Mucosa of descending colon (tissue), 3 donors: ENCODE measurements around the gene ATP5F1A. TPM values are rescaled to one million over a fixed set of nuclear protein-coding genes. Genes with fewer than 3 reads are reported as not detected.
A peak's percentile ranks its signal among the peaks of the same experiment; 100 is the strongest.
"Not testable (repeated sequence)": the region's sequence is repeated elsewhere in the genome, so short reads cannot be mapped to it uniquely, and the experiment has no call there.

Source experiments
- ATAC-seq: fragments of 200-7000 bp; cut with Tn5 transposase; one replicate; pipeline ENCODE4 v1.9.1; 2020; ENCODE audit warnings: mild to moderate bottlenecking, moderate library complexity
- DNase-seq, 3 donors: peaks; one replicate each; pipeline ENCODE4 v3.0.0-alpha.2; 2020
- H3K36me3 ChIP-seq: fragments of 200-600 bp; one replicate; pipeline ENCODE4 v1.8.0; 2021; ENCODE audit warnings: low read depth, mild to moderate bottlenecking
- H3K4me1 ChIP-seq: fragments of 200-600 bp; one replicate; pipeline ENCODE4 v1.8.0; 2021; ENCODE audit warnings: low read depth, mild to moderate bottlenecking
- H3K4me3 ChIP-seq: fragments of 200-600 bp; one replicate; pipeline ENCODE4 v1.8.0; 2021; ENCODE audit warnings: mild to moderate bottlenecking
- H3K9me3 ChIP-seq: fragments of 200-600 bp; one replicate; pipeline ENCODE4 v1.8.0; 2021; ENCODE audit warnings: mild to moderate bottlenecking
- CTCF ChIP-seq: fragments of 200-600 bp; IDR thresholded peaks from one replicate; pipeline ENCODE4 v1.8.0; 2022; ENCODE audit warnings: antibody characterized with exemption, mild to moderate bottlenecking
- intact Hi-C, 2 donors: fragments of 100-400 bp; cut with DNase I in 1 of 2; cut with micrococcal nuclease in 1 of 2; formaldehyde crosslinking; loops; one replicate each; pipeline versions ENCODE4 v1.11.0 to v1.11.1; 2022; cut with DNase I, micrococcal nuclease
- total RNA-seq, 3 donors: library from RNA; stranded (reverse); fragmentation: NEBNext Ultra II Directional in 2 of 3; extraction: Animal tissue kit (Norgen Biotek cat#: 25700) in 2 of 3; gene quantifications; one replicate each; pipeline versions ENCODE4 v1.2.1 to v1.2.4, GENCODE V29; 2021 to 2023
- donor health status: DM: no; HTN: no; CAD: no; lungs with moderate emphysema.
- donor health status: DM: no; HTN: no; CAD: no.
- donor health status: DM: no; HTN: yes; CAD: no.

Gene ATP5F1A
- total RNA-seq, 3 donors from 2014 or later, result 476 to 643 (median 622) TPM

DNA sequence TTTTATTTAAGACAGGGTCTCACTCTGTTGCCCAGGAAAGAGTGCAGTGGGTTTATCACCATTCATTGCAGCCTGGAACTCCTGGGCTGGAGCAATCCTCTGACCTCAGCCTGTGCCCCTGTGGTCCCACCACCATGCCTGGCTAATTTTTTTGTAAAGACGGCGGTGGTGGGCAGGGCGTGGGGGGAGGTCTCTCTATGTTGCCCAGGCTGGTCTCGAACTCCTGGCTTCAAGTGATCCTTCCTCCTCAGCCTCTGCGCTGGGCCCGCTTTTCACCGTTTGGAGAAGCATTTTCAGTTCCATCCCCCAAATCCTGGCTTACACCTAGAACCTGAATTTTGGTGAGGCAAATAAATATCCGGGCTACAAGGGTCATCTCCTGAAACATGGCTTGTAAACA, 1.4 kb upstream of the ATP5F1A start:
- no peak for TF ChIP-seq CTCF
- intact Hi-C loops, result no loop called here
- Histone ChIP-seq H3K4me1 (peaks cover 13% of the 10 kb centered on the region), H3K4me3 (no peak overlapping the region), H3K36me3 (no peaks in the 10 kb centered on the region), H3K9me3 (no peaks in the 10 kb centered on the region)
- DNase-seq (no peak), ATAC-seq (no peak)

GRCh38 chr18:46098616-46098933, 479 bp upstream of the ATP5F1A start:
- Histone ChIP-seq H3K4me3 (no peak overlapping the region), H3K36me3 (no peaks in the 10 kb centered on the region), H3K4me1 (peaks cover 13% of the 10 kb centered on the region), H3K9me3 (no peaks in the 10 kb centered on the region)
- intact Hi-C loops, result no loop called here
- DNase-seq, result no peak
- no peak for ATAC-seq
- TF ChIP-seq CTCF, result no peak

DNA sequence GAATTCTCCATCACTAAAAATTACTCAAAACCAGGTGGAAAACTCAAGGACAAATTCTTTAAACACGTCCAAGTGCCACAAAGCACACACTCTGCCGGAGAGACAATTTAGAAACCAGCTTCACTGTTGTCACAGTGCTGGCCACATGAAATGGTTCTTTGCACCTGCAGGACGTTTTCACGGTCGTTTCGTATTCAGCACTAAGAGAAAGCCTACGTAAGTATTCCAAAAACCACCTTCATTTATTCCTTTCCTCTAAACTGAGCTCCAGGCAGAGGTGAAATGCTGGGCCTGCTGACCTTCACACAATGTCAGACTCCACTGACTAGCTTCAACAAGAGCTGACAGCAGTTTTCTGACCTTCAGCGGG, 680 bp downstream of the ATP5F1A start:
- no peak for TF ChIP-seq CTCF
- no peaks in the 10 kb centered on the region for H3K9me3 ChIP-seq
- H3K4me3 ChIP-seq, result peak overlapping the region; percentile 76
- intact Hi-C loops, result no loop called here
- DNase-seq, result peak in 1 of 3 donors; percentile 30
- peaks cover 4% of the 10 kb centered on the region for H3K36me3 ChIP-seq
- H3K4me1 ChIP-seq, result peaks cover 13% of the 10 kb centered on the region
- peak; percentile 42 for ATAC-seq

DNA sequence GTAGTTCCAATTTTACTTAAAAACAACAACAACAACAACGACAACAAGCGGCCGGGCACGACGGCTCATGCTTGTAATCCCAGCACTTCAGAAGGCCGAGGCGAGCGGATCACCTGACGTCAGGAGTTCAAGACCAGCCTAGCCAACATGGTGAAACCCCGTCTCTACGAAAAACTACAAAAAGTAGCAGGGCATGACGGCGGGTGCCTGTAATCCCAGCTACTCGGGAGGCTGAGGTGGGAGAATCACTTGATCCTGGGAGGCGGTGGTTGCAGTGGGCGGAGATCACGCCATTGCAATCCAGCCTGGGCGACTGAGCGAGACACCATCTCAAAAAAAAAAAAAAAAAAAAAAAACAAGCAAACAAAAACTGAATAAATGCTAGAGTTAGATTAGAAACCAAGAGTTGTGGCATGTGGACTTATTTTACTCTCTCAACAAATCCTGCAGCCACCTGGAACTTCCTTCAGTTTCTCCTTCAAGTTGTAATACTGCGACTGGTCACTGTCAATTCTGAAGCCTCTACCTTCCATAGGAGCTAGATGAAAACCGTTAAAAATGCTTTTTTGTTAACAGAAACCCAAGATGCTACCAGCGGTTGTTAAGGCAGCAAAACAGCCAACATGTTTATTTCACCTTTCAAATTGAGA, 1.3 kb downstream of the ATP5F1A start:
- Histone ChIP-seq H3K4me3 (peak overlapping the region; percentile 76), H3K36me3 (peaks cover 4% of the 10 kb centered on the region), H3K9me3 (no peaks in the 10 kb centered on the region), H3K4me1 (peaks cover 16% of the 10 kb centered on the region)
- DNase-seq (peak in 1 of 3 donors; percentile 48), ATAC-seq (no peak)
- intact Hi-C loops, result no loop called here
- no peak for TF ChIP-seq CTCF

GRCh38 chr18:46095532-46095931, 2.6 kb downstream of the ATP5F1A start:
- no peak for DNase-seq
- no peak for ATAC-seq
- no peak for TF ChIP-seq CTCF
- intact Hi-C loops, result no loop called here
- Histone ChIP-seq H3K9me3 (no peaks in the 10 kb centered on the region), H3K4me3 (no peak overlapping the region), H3K36me3 (peaks cover 9% of the 10 kb centered on the region), H3K4me1 (peaks cover 16% of the 10 kb centered on the region)

- H3K9me3 ChIP-seq, DNase-seq, H3K4me3 ChIP-seq, ATAC-seq, intact Hi-C loops, H3K4me1 ChIP-seq: not testable (repeated sequence)
- peaks cover 37% of the 10 kb centered on the region for H3K36me3 ChIP-seq
Observed at GRCh38 chr18:46088501-46088900, 9.6 kb downstream of the ATP5F1A start.
